Lung (tissue), 12 donors: ENCODE measurements around the gene HLA-DMB. TPM values are rescaled to one million over a fixed set of nuclear protein-coding genes. Genes with fewer than 3 reads are reported as not detected.

ENCODE experiments used
- ATAC-seq: fragments of 200-7000 bp; cut with Tn5 transposase; one replicate; pipeline ENCODE4 v1.9.1; 2020; ENCODE audit warnings: moderate number of reproducible peaks; ENCODE audit not compliant: insufficient read depth, low FRiP score
- DNase-seq, 3 donors: peaks; one replicate each; pipeline ENCODE4 v3.0.0-alpha.2; 2013 to 2017
- H3K27ac ChIP-seq, 2 donors: one replicate each; pipeline ENCODE4 v1.5.1; 2013; ENCODE audit warnings: mild to moderate bottlenecking in 2 of 2, moderate library complexity in 2 of 2, control low read depth in 1 of 2, inconsistent platforms in 1 of 2, low read depth in 1 of 2, low read length in 1 of 2
- H3K27me3 ChIP-seq, 3 donors: one replicate each; pipeline ENCODE4 v1.5.1; 2013; ENCODE audit warnings: low read length in 2 of 3; ENCODE audit not compliant: control insufficient read depth in 3 of 3, insufficient read depth in 3 of 3
- H3K36me3 ChIP-seq, 4 donors: one replicate each; pipeline ENCODE4 v1.5.1; 2013; ENCODE audit warnings: low read length in 4 of 4, mild to moderate bottlenecking in 1 of 4, moderate library complexity in 1 of 4; ENCODE audit not compliant: control insufficient read depth in 4 of 4, insufficient read depth in 4 of 4
- H3K4me1 ChIP-seq, 5 donors: one replicate each; pipeline ENCODE4 v1.5.1; 2013; ENCODE audit warnings: low read length in 5 of 5, mild to moderate bottlenecking in 2 of 5, moderate library complexity in 1 of 5; ENCODE audit not compliant: control insufficient read depth in 5 of 5, insufficient read depth in 5 of 5
- H3K4me3 ChIP-seq: one replicate; pipeline ENCODE4 v1.5.1; 2013; ENCODE audit warnings: mild to moderate bottlenecking, control low read depth, moderate library complexity
- H3K9ac ChIP-seq, 2 donors: one replicate each; pipeline ENCODE4 v1.5.1; 2013; ENCODE audit warnings: low read length in 2 of 2, control low read depth in 1 of 2; ENCODE audit not compliant: insufficient read depth in 1 of 2
- H3K9me3 ChIP-seq, 4 donors: one replicate each; pipeline ENCODE4 v1.5.1; 2013; ENCODE audit warnings: low read length in 3 of 4, mild to moderate bottlenecking in 1 of 4, moderate library complexity in 1 of 4; ENCODE audit not compliant: control insufficient read depth in 4 of 4, insufficient read depth in 3 of 4
- CTCF ChIP-seq: IDR thresholded peaks from 2 replicates; pipeline ENCODE4 v1.5.1; 2012; ENCODE audit warnings: mild to moderate bottlenecking; ENCODE audit errors: control extremely low read depth, extremely low read depth
- WGBS, 2 donors: extraction: QIAGEN DNeasy Blood & Tissue Kit; methylation state at CpG; one replicate each; pipeline ENCODE4 v1.1.7; 2013; 5-methylcytosine and 5-hydroxymethylcytosine counted together
- polyA plus RNA-seq, 2 donors: library from polyadenylated mRNA; stranded (reverse); fragments of 200-250 nt; gene quantifications; one replicate each; pipeline ENCODE4 v1.2.1, GENCODE V29; 2013
- total RNA-seq, 2 donors: library from RNA; depleted of rRNA in 1 of 2; stranded (reverse); fragments of >200 nt in 1 of 2; gene quantifications; one replicate each; pipeline ENCODE4 v1.2.1, GENCODE V29; 2014 to 2021
- donor health status: control.
- donor health status: control.
- donor health status: Bipolar disorder and iron deficiency.
- donor health status: healthy.
- donor health status: DM: yes; HTN: yes; CAD: no.

Gene HLA-DMB
- total and polyA plus RNA-seq, 4 donors: 42.3 to 76.7 (median 51.1) TPM

- Histone ChIP-seq H3K4me1 (peaks cover 0 to 18% (median 5%) of the 10 kb centered on the region in 5 donors), H3K27me3 (peaks cover 0 to 2% (median 0%) of the 10 kb centered on the region in 3 donors), H3K36me3 (no peaks in the 10 kb centered on the region), H3K9me3 (no peaks in the 10 kb centered on the region), H3K27ac (peak overlapping the region; percentile 74 to 80), H3K4me3 (peak overlapping the region; percentile 72), H3K9ac (peak overlapping the region; percentile 46 to 71)
- WGBS, 2 donors: 0% methylated on average over 8 of the region's 8 CpGs
- TF ChIP-seq CTCF: no peak
- peak; percentile 7 for ATAC-seq
- no peak for DNase-seq
These were observed 45.9 kb downstream of the HLA-DMB start for GRCh38 chr6:32895006-32895345.

DNA sequence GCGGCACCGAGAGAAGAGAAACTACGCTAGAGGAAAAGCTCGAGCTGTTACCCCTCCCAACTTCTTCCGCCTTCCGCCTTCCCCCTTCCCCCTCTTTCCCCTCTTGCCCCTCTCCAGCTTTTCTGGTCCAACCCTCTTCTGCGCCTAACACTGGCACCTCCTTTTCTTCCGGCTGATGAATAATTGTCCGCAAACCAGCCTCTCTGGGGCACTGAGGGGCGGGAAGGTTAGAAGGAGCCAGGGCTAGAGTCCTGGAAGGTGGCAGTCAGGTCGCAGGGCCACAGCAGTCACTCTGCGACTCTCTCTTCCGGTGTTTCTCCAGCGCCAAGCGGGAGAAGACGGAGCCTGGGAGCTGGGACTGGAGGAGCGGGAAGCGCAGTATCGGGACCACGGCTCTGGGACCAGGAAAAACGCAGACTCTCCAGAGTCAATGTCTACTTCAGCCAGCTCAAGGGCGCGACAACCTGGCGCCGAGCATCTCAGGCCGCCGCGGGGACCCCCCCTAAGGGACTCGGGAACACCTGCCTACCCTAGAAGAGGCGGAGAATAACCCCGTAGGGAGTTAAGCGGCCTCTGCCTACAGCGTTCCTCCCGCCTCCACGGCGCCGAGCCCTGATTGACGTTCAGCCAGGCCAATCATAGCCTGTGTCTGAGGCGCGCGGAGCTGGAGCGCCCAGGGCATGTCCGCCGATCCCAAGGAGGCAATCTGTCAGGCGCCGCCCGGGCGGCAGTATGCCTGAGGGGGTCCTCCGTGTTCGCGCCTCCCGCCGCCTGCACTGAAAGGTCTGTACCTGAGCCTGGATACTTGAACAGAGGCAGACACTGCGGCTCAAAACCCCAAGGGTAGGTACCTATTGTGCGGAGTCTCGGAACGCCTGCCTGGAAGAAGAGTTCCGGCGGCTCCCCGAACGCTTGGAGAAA, 46.5 kb downstream of the HLA-DMB start:
- peak; percentile 7 for TF ChIP-seq CTCF
- peak; percentile 96 to 98 (median 97) for DNase-seq
- Histone ChIP-seq H3K27me3 (peaks cover 0 to 3% (median 0%) of the 10 kb centered on the region in 3 donors), H3K9me3 (no peaks in the 10 kb centered on the region), H3K9ac (peak overlapping the region; percentile 74 to 86), H3K4me1 (peaks cover 0 to 18% (median 5%) of the 10 kb centered on the region in 5 donors), H3K4me3 (peak overlapping the region; percentile 72), H3K36me3 (no peaks in the 10 kb centered on the region), H3K27ac (peak overlapping the region; percentile 74 to 80)
- peak; percentile 100 for ATAC-seq
- 0 to 1% methylated on average over 61 of the region's 61 CpGs for WGBS, 2 donors

GRCh38 chr6:32890831-32891230, 50.0 kb downstream of the HLA-DMB start:
- H3K4me3 ChIP-seq: no peak overlapping the region
- no peaks in the 10 kb centered on the region for H3K36me3 ChIP-seq
- no peak for TF ChIP-seq CTCF
- peaks cover 0 to 3% (median 0%) of the 10 kb centered on the region in 3 donors for H3K27me3 ChIP-seq
- ATAC-seq (no peak), DNase-seq (no peak)
- H3K27ac ChIP-seq: no peak overlapping the region
- 14 to 29% methylated on average over 1 of the region's 1 CpG for WGBS, 2 donors
- peaks cover 0 to 29% (median 7%) of the 10 kb centered on the region in 5 donors for H3K4me1 ChIP-seq
- H3K9me3 ChIP-seq: no peaks in the 10 kb centered on the region
- no peak overlapping the region for H3K9ac ChIP-seq
